Sigmoid colon (tissue), 4 donors: ENCODE results near the gene SLC4A3.

ENCODE experiments used
- CTCF ChIP-seq, 4 experiments: fragments of 450-650 bp in 3 of 4; fragments of 200-600 bp in 1 of 4; IDR thresholded peaks; one replicate each; pipeline ENCODE4 v1.5.1; 2016 to 2019; ENCODE audit warnings: antibody characterized with exemption in 4 of 4, mild to moderate bottlenecking in 3 of 4, moderate library complexity in 2 of 4
- EP300 ChIP-seq, 4 donors: sonication (generic); formaldehyde crosslinking; IDR thresholded peaks; one replicate each; pipeline ENCODE4 v1.6.1; 2017; ENCODE audit warnings: antibody characterized with exemption in 4 of 4
- POLR2A ChIP-seq, 2 donors: fragments of 450-650 bp; IDR thresholded peaks; one replicate each; pipeline ENCODE4 v1.6.1; 2016; ENCODE audit warnings: antibody characterized with exemption in 2 of 2, mild to moderate bottlenecking in 2 of 2, moderate library complexity in 2 of 2
- POLR2AphosphoS5 ChIP-seq, 4 donors: sonication (generic); formaldehyde crosslinking; IDR thresholded peaks; one replicate each; pipeline ENCODE4 v1.6.1; 2017; ENCODE audit warnings: antibody characterized with exemption in 4 of 4

GRCh38 chr2:219668316-219668715 lies 40.9 kb downstream of the SLC4A3 start:
- TF ChIP-seq CTCF (IDR thresholded peaks at IDR 0.05), result no peak
- no peak for TF ChIP-seq POLR2A (IDR thresholded peaks at IDR 0.05)
- TF ChIP-seq EP300 (IDR thresholded peaks at IDR 0.05), result no peak
- TF ChIP-seq POLR2AphosphoS5 (IDR thresholded peaks at IDR 0.05), result no peak
